Progenitor cell of endocrine pancreas (in vitro differentiated cells): ENCODE measurements around the gene MPC1. TPM values are rescaled to one million over a fixed set of nuclear protein-coding genes. Genes with fewer than 3 reads are reported as not detected.

Source experiments
- DNase-seq: peaks from one replicate; pipeline ENCODE4 v3.0.0; 2021; ENCODE audit warnings: low spot score; ENCODE audit not compliant: unreplicated experiment
- H3K27ac Mint-ChIP-seq: 2 replicates; pipeline ENCODE4 v1.8.0; 2021; ENCODE audit warnings: mild to moderate bottlenecking, moderate library complexity, mixed read lengths
- H3K27me3 Mint-ChIP-seq: 2 replicates; pipeline ENCODE4 v1.8.0; 2021; ENCODE audit warnings: mixed read lengths
- H3K36me3 Mint-ChIP-seq: 2 replicates; pipeline ENCODE4 v1.8.0; 2022; ENCODE audit warnings: mixed read lengths; ENCODE audit not compliant: insufficient read depth
- H3K4me1 Mint-ChIP-seq: 2 replicates; pipeline ENCODE4 v1.8.0; 2021; ENCODE audit warnings: low read depth, mixed read lengths
- H3K4me3 Mint-ChIP-seq: 2 replicates; pipeline ENCODE4 v1.8.0; 2021; ENCODE audit warnings: low read depth, mild to moderate bottlenecking, moderate library complexity, mixed read lengths
- H3K9me3 Mint-ChIP-seq: 2 replicates; pipeline ENCODE4 v1.8.0; 2021; ENCODE audit warnings: low read depth, mixed read lengths
- CTCF ChIP-seq: fragments of 200-600 bp; sonication (generic); IDR thresholded peaks from one replicate; pipeline ENCODE4 v1.5.0; 2021; ENCODE audit warnings: antibody characterized with exemption, mild to moderate bottlenecking; ENCODE audit not compliant: unreplicated experiment
- total RNA-seq: library from RNA; stranded (reverse); gene quantifications from 2 replicates; pipeline ENCODE4 v1.2.1, GENCODE V29; 2021

MPC1 gene
- total RNA-seq, 1 donor from 2014 or later = 20.3 TPM

- no peak for DNase-seq
- Mint-ChIP-seq H3K9me3 (no peaks in the 10 kb centered on the region), H3K27me3 (no peaks in the 10 kb centered on the region), H3K27ac (no peak overlapping the region), H3K4me1 (peaks cover 6% of the 10 kb centered on the region), H3K4me3 (no peak overlapping the region), H3K36me3 (no peaks in the 10 kb centered on the region)
- TF ChIP-seq CTCF = no peak
These were observed 2.9 kb downstream of the MPC1 start for GRCh38 chr6:166379800-166380199.

GRCh38 chr6:166379103-166379586 is 3.6 kb downstream of the MPC1 start:
- no peak for TF ChIP-seq CTCF
- peaks cover 6% of the 10 kb centered on the region for H3K4me1 Mint-ChIP-seq
- no peak overlapping the region for H3K4me3 Mint-ChIP-seq
- no peaks in the 10 kb centered on the region for H3K27me3 Mint-ChIP-seq
- H3K36me3 Mint-ChIP-seq = no peaks in the 10 kb centered on the region
- no peak for DNase-seq
- H3K27ac Mint-ChIP-seq = no peak overlapping the region
- no peaks in the 10 kb centered on the region for H3K9me3 Mint-ChIP-seq

GRCh38 chr6:166377721-166378120 is 5.0 kb downstream of the MPC1 start:
- H3K4me3 Mint-ChIP-seq = no peak overlapping the region
- no peaks in the 10 kb centered on the region for H3K36me3 Mint-ChIP-seq
- DNase-seq = no peak
- no peaks in the 10 kb centered on the region for H3K9me3 Mint-ChIP-seq
- TF ChIP-seq CTCF = no peak
- peaks cover 6% of the 10 kb centered on the region for H3K4me1 Mint-ChIP-seq
- no peaks in the 10 kb centered on the region for H3K27me3 Mint-ChIP-seq
- no peak overlapping the region for H3K27ac Mint-ChIP-seq

GRCh38 chr6:166375013-166375412 is 7.7 kb downstream of the MPC1 start:
- no peak for DNase-seq
- no peak overlapping the region for H3K4me3 Mint-ChIP-seq
- H3K36me3 Mint-ChIP-seq = no peaks in the 10 kb centered on the region
- no peak overlapping the region for H3K27ac Mint-ChIP-seq
- H3K4me1 Mint-ChIP-seq = no peaks in the 10 kb centered on the region
- TF ChIP-seq CTCF = no peak
- no peaks in the 10 kb centered on the region for H3K9me3 Mint-ChIP-seq
- H3K27me3 Mint-ChIP-seq = no peaks in the 10 kb centered on the region

GRCh38 chr6:166370489-166370888 is 12.3 kb downstream of the MPC1 start:
- no peaks in the 10 kb centered on the region for H3K9me3 Mint-ChIP-seq
- no peak for DNase-seq
- no peaks in the 10 kb centered on the region for H3K4me1 Mint-ChIP-seq
- TF ChIP-seq CTCF = no peak
- H3K36me3 Mint-ChIP-seq = peaks cover 2% of the 10 kb centered on the region
- no peaks in the 10 kb centered on the region for H3K27me3 Mint-ChIP-seq
- H3K27ac Mint-ChIP-seq = no peak overlapping the region
- no peak overlapping the region for H3K4me3 Mint-ChIP-seq
